Measurements from ENCODE around the gene LSR. TPM values are rescaled to one million over a fixed set of nuclear protein-coding genes. Genes with fewer than 3 reads are reported as not detected.

LSR gene
- polyA plus RNA-seq, 1 donor from 2014 or later, result not detected

DNA sequence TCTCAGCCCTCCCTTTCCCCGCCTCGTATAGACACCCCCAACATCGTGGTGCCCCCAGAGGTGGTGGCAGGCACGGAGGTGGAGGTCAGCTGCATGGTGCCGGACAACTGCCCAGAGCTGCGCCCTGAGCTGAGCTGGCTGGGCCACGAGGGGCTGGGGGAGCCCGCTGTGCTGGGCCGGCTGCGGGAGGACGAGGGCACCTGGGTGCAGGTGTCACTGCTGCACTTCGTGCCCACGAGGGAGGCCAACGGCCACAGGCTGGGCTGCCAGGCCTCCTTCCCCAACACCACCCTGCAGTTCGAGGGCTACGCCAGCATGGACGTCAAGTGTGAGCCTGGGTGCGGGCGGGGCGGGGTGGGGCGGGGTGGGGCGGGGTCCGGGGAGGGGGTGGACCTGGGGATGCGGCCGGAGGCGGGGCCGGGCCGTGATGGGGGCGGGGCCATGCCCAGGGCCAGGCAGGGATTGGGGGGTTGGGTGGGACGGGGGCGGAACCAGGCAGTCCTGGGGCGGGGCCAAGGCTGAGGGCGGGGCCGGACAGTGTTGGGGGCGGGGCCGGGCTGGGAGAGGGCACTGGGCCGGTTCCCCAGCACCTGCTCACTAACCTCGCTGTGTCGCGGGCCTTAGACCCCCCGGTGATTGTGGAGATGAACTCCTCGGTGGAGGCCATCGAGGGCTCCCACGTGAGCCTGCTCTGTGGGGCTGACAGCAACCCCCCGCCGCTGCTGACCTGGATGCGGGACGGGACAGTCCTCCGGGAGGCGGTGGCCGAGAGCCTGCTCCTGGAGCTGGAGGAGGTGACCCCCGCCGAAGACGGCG is 50.9 kb downstream of the LSR start:
- Histone ChIP-seq H3K4me2 (ENCODE audit: low read length) (no peak overlapping the region), H3F3A (ENCODE audit: insufficient read depth, low read length, poor library complexity, severe bottlenecking) (no peaks in the 10 kb centered on the region), H3K9me2 (ENCODE audit: insufficient read depth, low read length) (no peaks in the 10 kb centered on the region), H2AFZ (ENCODE audit: low read depth, low read length) (no peak overlapping the region), H4K20me1 (ENCODE audit: insufficient read depth) (no peaks in the 10 kb centered on the region), H3K9ac (ENCODE audit: low read length) (no peak overlapping the region), H3K27ac (ENCODE audit: low read length) (no peak overlapping the region), H3K27me3 (ENCODE audit: insufficient read depth, low read depth, low read length) (no peaks in the 10 kb centered on the region), H3K4me3 (ENCODE audit: low read length) (no peak overlapping the region), H3K9me3 (ENCODE audit: low read length) (no peaks in the 10 kb centered on the region), H3K79me2 (replicated peaks; ENCODE audit: insufficient read depth, low read length) (no peaks in the 10 kb centered on the region), H3K36me3 (ENCODE audit: insufficient read depth, low read length) (no peaks in the 10 kb centered on the region)
- TF ChIP-seq EP300 (conservative IDR thresholded peaks at IDR 0.05; ENCODE audit: poor library complexity, severe bottlenecking) (no peak), MXI1 (conservative IDR thresholded peaks at IDR 0.05; ENCODE audit: poor library complexity, severe bottlenecking) (no peak)
- TF ChIP-seq, protein P1, sequence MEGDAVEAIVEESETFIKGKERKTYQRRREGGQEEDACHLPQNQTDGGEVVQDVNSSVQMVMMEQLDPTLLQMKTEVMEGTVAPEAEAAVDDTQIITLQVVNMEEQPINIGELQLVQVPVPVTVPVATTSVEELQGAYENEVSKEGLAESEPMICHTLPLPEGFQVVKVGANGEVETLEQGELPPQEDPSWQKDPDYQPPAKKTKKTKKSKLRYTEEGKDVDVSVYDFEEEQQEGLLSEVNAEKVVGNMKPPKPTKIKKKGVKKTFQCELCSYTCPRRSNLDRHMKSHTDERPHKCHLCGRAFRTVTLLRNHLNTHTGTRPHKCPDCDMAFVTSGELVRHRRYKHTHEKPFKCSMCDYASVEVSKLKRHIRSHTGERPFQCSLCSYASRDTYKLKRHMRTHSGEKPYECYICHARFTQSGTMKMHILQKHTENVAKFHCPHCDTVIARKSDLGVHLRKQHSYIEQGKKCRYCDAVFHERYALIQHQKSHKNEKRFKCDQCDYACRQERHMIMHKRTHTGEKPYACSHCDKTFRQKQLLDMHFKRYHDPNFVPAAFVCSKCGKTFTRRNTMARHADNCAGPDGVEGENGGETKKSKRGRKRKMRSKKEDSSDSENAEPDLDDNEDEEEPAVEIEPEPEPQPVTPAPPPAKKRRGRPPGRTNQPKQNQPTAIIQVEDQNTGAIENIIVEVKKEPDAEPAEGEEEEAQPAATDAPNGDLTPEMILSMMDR (IDR thresholded peaks at IDR 0.05; ENCODE audit: poor library complexity, severe bottlenecking), result no peak

DNA sequence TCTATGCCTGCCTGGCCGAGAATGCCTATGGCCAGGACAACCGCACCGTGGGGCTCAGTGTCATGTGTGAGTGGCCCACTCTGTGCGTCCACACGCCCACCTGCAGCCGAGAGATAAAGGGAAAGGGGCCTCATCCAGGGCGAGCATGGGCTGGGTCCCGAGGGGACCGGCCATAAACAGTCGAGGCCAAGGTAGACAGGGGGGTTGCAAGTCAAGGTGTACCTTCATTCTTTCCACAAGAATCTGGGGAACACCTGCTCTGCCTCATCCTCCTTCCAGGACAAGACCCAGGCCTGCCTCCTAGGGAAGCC is 51.5 kb downstream of the LSR start:
- no peak overlapping the region for H3K4me2 ChIP-seq (ENCODE audit: low read length)
- no peak overlapping the region for H3K4me3 ChIP-seq (ENCODE audit: low read length)
- H2AFZ ChIP-seq (ENCODE audit: low read depth, low read length), result no peak overlapping the region
- H3K79me2 ChIP-seq (replicated peaks; ENCODE audit: insufficient read depth, low read length), result no peaks in the 10 kb centered on the region
- no peaks in the 10 kb centered on the region for H3K9me3 ChIP-seq (ENCODE audit: low read length)
- no peak overlapping the region for H3K9ac ChIP-seq (ENCODE audit: low read length)
- H3F3A ChIP-seq (ENCODE audit: insufficient read depth, low read length, poor library complexity, severe bottlenecking), result no peaks in the 10 kb centered on the region
- TF ChIP-seq EZH2 (IDR thresholded peaks at IDR 0.05; ENCODE audit: borderline replicate concordance, insufficient read depth, low read length, poor library complexity, severe bottlenecking) (no peak), RAD21 (conservative IDR thresholded peaks at IDR 0.05) (no peak), SMC3 (conservative IDR thresholded peaks at IDR 0.05; ENCODE audit: poor library complexity) (no peak)
- TF ChIP-seq, protein P1 (IDR thresholded peaks at IDR 0.05; ENCODE audit: poor library complexity, severe bottlenecking), result no peak
- no peak overlapping the region for H3K27ac ChIP-seq (ENCODE audit: low read length)
- no peaks in the 10 kb centered on the region for H4K20me1 ChIP-seq (ENCODE audit: insufficient read depth)
- no peaks in the 10 kb centered on the region for H3K9me2 ChIP-seq (ENCODE audit: insufficient read depth, low read length)
- H3K36me3 ChIP-seq (ENCODE audit: insufficient read depth, low read length), result no peaks in the 10 kb centered on the region
- H3K27me3 ChIP-seq (ENCODE audit: insufficient read depth, low read depth, low read length), result no peaks in the 10 kb centered on the region

DNA sequence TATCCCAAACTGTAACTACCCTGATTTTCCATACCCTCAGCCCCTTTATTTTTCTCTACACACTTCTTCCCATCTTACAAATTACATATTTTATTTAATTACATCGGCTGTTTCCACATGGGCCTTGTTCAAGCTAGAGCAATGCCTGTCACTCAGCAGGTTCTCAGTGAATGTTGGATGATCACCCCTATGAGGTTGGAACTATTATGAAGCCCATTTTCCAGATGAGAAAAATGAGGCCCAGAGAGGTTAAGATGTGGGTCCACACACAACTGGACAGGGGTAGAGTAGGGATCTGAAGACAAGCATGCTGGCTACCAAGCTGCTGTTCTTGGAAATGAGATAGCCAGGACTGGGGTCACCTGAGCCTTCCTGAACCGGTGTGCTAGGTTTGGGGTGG is 53.2 kb downstream of the LSR start:
- no peaks in the 10 kb centered on the region for H3K9me2 ChIP-seq (ENCODE audit: insufficient read depth, low read length)
- H3F3A ChIP-seq (ENCODE audit: insufficient read depth, low read length, poor library complexity, severe bottlenecking), result no peaks in the 10 kb centered on the region
- TF ChIP-seq RAD21 (conservative IDR thresholded peaks at IDR 0.05) (no peak), EZH2 (IDR thresholded peaks at IDR 0.05; ENCODE audit: borderline replicate concordance, insufficient read depth, low read length, poor library complexity, severe bottlenecking) (no peak), EP300 (conservative IDR thresholded peaks at IDR 0.05; ENCODE audit: poor library complexity, severe bottlenecking) (no peak)
- no peaks in the 10 kb centered on the region for H3K79me2 ChIP-seq (replicated peaks; ENCODE audit: insufficient read depth, low read length)
- H3K27me3 ChIP-seq (ENCODE audit: insufficient read depth, low read depth, low read length), result no peaks in the 10 kb centered on the region
- no peak overlapping the region for H3K9ac ChIP-seq (ENCODE audit: low read length)
- H3K4me3 ChIP-seq (ENCODE audit: low read length), result no peak overlapping the region
- H2AFZ ChIP-seq (ENCODE audit: low read depth, low read length), result no peak overlapping the region
- no peak overlapping the region for H3K27ac ChIP-seq (ENCODE audit: low read length)
- H3K9me3 ChIP-seq (ENCODE audit: low read length), result no peaks in the 10 kb centered on the region
- H3K4me2 ChIP-seq (ENCODE audit: low read length), result no peak overlapping the region
- H4K20me1 ChIP-seq (ENCODE audit: insufficient read depth), result no peaks in the 10 kb centered on the region
- H3K36me3 ChIP-seq (ENCODE audit: insufficient read depth, low read length), result no peaks in the 10 kb centered on the region
